Stomach (tissue), 9 donors: ENCODE results near the gene ST8SIA1. TPM values are rescaled to one million over a fixed set of nuclear protein-coding genes. Genes with fewer than 3 reads are reported as not detected.

ENCODE experiments used
- DNase-seq, 2 donors: peaks; one replicate each; pipeline versions ENCODE4 v3.0.0 to v3.0.0-alpha.2; 2013 to 2019
- H3K27ac ChIP-seq, 5 donors: fragments of 200-600 bp in 4 of 5; sonication (generic) in 4 of 5; one replicate each; pipeline ENCODE4 v1.5.1; 2013 to 2019; ENCODE audit warnings: mild to moderate bottlenecking in 1 of 5, moderate library complexity in 1 of 5
- H3K27me3 ChIP-seq, 3 donors: fragments of 200-600 bp; sonication (generic); one replicate each; pipeline ENCODE4 v1.5.1; 2017 to 2019; ENCODE audit warnings: mixed run types in 1 of 3
- H3K36me3 ChIP-seq, 4 donors: fragments of 200-600 bp; sonication (generic); 1 replicate in 3 of 4; 2 replicates in 1 of 4; pipeline ENCODE4 v1.5.1; 2016 to 2019
- H3K4me1 ChIP-seq, 4 donors: fragments of 200-600 bp; sonication (generic); one replicate each; pipeline ENCODE4 v1.5.1; 2016 to 2019
- H3K4me3 ChIP-seq, 4 donors: fragments of 200-600 bp; sonication (generic) in 3 of 4; one replicate each; pipeline ENCODE4 v1.5.1; 2016 to 2019; ENCODE audit warnings: mild to moderate bottlenecking in 1 of 4
- H3K9me3 ChIP-seq, 4 donors: fragments of 200-600 bp; sonication (generic); one replicate each; pipeline ENCODE4 v1.5.1; 2016 to 2019
- EP300 ChIP-seq: sonication (generic); formaldehyde crosslinking; IDR thresholded peaks from one replicate; pipeline ENCODE4 v1.6.1; 2017; ENCODE audit warnings: antibody characterized with exemption
- POLR2A ChIP-seq, 4 donors: fragments of 450-650 bp; IDR thresholded peaks; one replicate each; pipeline ENCODE4 v1.6.1; 2016; ENCODE audit warnings: antibody characterized with exemption in 4 of 4, control low read depth in 2 of 4, mild to moderate bottlenecking in 1 of 4, moderate library complexity in 1 of 4
- POLR2AphosphoS5 ChIP-seq, 3 donors: sonication (generic); formaldehyde crosslinking; IDR thresholded peaks; one replicate each; pipeline ENCODE4 v1.6.1; 2016; ENCODE audit warnings: antibody characterized with exemption in 3 of 3
- WGBS, 5 donors: extraction: QIAGEN DNeasy Blood & Tissue Kit in 3 of 5; methylation state at CpG; one replicate each; pipeline versions ENCODE4 v1.1.5 to v1.1.7; 2013 to 2018; 5-methylcytosine and 5-hydroxymethylcytosine counted together
- intact Hi-C: fragments of 100-400 bp; cut with DNase I; formaldehyde crosslinking; loops from one replicate; pipeline ENCODE4 v1.15.1; 2023; ENCODE audit warnings: low total_unique reads
- polyA plus RNA-seq, 3 donors: library from polyadenylated mRNA; stranded (reverse); fragments of 200-250 nt; gene quantifications; one replicate each; pipeline ENCODE4 v1.2.3, GENCODE V29; 2013
- total RNA-seq, 5 donors: library from RNA; depleted of rRNA; stranded (reverse); fragments of >200 nt; gene quantifications; one replicate each; pipeline versions ENCODE4 v1.1.0 to v1.2.3, GENCODE V29; 2014 to 2016
- TF ChIP-seq, protein P1 (sequence below), 7 experiments: fragments of 450-650 bp in 4 of 7; fragments of 200-600 bp in 3 of 7; sonication (generic) in 3 of 7; IDR thresholded peaks; one replicate each; pipeline ENCODE4 v1.5.1; 2016 to 2019; ENCODE audit warnings: antibody characterized with exemption in 7 of 7, control low read depth in 2 of 7, mild to moderate bottlenecking in 1 of 7
- donor health status: healthy with polysubstance abuse.
- donor health status: Bipolar disorder and iron deficiency.
- donor health status: healthy.

Gene ST8SIA1
- total and polyA plus RNA-seq, 8 donors, result 0.29 to 5.0 (median 2.2) TPM

DNA sequence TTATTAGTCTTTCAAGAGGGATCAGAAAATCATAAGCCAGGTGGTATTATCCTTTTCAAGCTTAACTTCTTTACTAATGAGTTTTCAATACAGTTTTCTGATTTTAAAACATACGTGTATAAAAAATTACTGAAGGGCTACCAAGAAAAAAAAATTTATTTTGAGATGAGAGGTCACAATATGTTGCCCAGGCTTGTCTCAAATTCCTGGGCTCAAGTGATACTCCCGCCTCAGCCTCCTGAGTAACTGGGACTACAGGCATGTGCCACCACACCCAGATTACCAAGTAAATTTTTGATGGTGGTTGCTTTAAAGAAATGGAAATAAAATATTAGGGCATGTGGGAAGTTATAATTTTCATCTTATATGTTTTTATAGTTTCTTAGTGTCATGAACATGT is 26.7 kb downstream of the ST8SIA1 start:
- intact Hi-C loops, result no loop called here
- TF ChIP-seq POLR2AphosphoS5 (IDR thresholded peaks at IDR 0.05), result no peak
- no peak for TF ChIP-seq POLR2A (IDR thresholded peaks at IDR 0.05)
- no peak for TF ChIP-seq EP300
- TF ChIP-seq, protein P1, sequence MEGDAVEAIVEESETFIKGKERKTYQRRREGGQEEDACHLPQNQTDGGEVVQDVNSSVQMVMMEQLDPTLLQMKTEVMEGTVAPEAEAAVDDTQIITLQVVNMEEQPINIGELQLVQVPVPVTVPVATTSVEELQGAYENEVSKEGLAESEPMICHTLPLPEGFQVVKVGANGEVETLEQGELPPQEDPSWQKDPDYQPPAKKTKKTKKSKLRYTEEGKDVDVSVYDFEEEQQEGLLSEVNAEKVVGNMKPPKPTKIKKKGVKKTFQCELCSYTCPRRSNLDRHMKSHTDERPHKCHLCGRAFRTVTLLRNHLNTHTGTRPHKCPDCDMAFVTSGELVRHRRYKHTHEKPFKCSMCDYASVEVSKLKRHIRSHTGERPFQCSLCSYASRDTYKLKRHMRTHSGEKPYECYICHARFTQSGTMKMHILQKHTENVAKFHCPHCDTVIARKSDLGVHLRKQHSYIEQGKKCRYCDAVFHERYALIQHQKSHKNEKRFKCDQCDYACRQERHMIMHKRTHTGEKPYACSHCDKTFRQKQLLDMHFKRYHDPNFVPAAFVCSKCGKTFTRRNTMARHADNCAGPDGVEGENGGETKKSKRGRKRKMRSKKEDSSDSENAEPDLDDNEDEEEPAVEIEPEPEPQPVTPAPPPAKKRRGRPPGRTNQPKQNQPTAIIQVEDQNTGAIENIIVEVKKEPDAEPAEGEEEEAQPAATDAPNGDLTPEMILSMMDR (IDR thresholded peaks at IDR 0.05), result no peak
- DNase-seq, result no peak
- Histone ChIP-seq H3K27ac (no peak overlapping the region), H3K27me3 (no peaks in the 10 kb centered on the region), H3K4me3 (no peak overlapping the region), H3K36me3 (no peaks in the 10 kb centered on the region), H3K9me3 (no peaks in the 10 kb centered on the region), H3K4me1 (peaks cover 0 to 11% (median 0%) of the 10 kb centered on the region in 4 donors)
- 76 to 88% (median 84%) methylated on average over 2 of the region's 2 CpGs for WGBS, 5 donors

DNA sequence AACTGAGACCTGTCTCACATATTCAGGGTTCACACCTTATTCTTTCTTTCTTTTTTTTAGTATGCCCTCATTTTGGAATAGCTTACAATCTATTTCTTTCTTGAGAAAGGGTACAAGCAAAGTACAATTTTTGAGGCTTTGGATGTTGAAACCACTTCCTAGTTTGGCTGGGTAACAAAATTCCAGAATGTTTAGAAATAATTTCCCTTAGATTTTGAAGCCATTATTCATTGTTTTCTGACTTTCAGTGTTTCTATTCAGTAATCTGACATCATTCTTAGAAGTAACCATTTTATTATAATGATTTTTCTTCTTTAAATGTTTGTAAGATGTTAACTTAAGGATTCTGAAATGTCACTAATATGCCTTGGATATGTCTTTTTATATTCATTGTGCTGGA is 28.2 kb downstream of the ST8SIA1 start:
- Histone ChIP-seq H3K4me3 (no peak overlapping the region), H3K4me1 (peaks cover 0 to 4% (median 0%) of the 10 kb centered on the region in 4 donors), H3K9me3 (peaks cover 0 to 5% (median 0%) of the 10 kb centered on the region in 4 donors), H3K27ac (no peak overlapping the region), H3K36me3 (no peaks in the 10 kb centered on the region), H3K27me3 (no peaks in the 10 kb centered on the region)
- intact Hi-C loops, result no loop called here
- no peak for DNase-seq
- TF ChIP-seq POLR2A (IDR thresholded peaks at IDR 0.05), result no peak
- no peak for TF ChIP-seq EP300
- TF ChIP-seq, protein P1 (IDR thresholded peaks at IDR 0.05), result no peak
- TF ChIP-seq POLR2AphosphoS5 (IDR thresholded peaks at IDR 0.05), result no peak

DNA sequence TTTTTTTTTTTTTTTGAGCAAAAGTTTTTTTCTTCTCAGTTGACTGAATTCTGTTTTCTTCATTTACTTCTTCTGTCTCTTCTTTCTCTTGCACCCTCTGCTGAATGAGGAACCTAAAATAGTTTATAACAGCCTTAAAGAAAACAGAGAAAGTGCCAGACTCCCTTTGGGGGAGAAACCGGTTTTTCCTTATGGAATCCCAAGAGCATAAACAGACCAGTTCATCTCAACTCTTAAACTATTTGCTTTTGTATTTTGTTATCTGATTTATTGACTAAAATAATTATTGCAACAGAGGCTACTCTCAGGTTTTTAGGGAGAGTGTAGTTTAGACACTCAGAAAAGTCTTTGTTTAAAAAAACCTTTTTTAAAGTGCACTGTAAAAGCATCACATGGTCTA is 30.2 kb downstream of the ST8SIA1 start:
- Histone ChIP-seq H3K27ac (no peak overlapping the region), H3K4me3 (no peak overlapping the region), H3K36me3 (no peaks in the 10 kb centered on the region), H3K9me3 (peaks cover 0 to 5% (median 2%) of the 10 kb centered on the region in 4 donors), H3K27me3 (no peaks in the 10 kb centered on the region), H3K4me1 (peaks cover 0 to 4% (median 0%) of the 10 kb centered on the region in 4 donors)
- TF ChIP-seq POLR2AphosphoS5 (IDR thresholded peaks at IDR 0.05) (no peak), EP300 (no peak), POLR2A (IDR thresholded peaks at IDR 0.05) (no peak)
- TF ChIP-seq, protein P1 (IDR thresholded peaks at IDR 0.05), result no peak
- 39 to 61% (median 57%) methylated on average over 1 of the region's 1 CpG for WGBS, 5 donors
- no peak for DNase-seq
- intact Hi-C loops, result no loop called here

DNA sequence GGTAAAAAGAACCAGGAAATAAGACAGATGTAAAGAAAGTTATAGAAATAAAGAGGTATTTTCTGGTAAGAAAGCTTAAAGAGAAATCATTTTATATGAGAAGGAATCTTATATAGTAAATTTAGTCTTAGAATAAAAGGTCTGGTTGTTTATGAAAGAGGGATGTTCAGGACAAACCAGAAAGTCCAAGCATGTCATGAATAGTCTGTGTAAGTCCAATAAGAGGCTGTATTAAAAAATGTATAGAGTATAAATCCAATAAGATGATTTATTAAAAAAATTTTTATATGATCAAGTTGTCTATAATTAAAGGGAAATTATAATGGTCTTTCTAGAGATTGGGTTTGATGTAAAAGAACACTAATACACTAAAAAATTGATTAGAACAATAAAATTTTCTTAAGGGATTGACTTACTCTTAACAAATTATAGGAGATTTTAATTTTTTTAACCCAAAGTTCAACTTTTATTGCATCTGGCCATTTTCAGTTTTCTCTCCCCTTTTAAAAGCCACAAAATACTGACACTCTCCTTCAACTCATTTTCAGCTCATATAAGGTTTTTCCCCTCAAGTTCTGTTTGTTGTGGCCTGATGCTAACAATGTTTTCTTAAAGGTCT is 35.1 kb downstream of the ST8SIA1 start:
- no peaks in the 10 kb centered on the region for H3K4me1 ChIP-seq
- no peak for DNase-seq
- intact Hi-C loops, result no loop called here
- H3K36me3 ChIP-seq, result no peaks in the 10 kb centered on the region
- TF ChIP-seq, protein P1 (IDR thresholded peaks at IDR 0.05), result no peak
- TF ChIP-seq POLR2AphosphoS5 (IDR thresholded peaks at IDR 0.05), result no peak
- TF ChIP-seq POLR2A (IDR thresholded peaks at IDR 0.05), result no peak
- no peak for TF ChIP-seq EP300
- H3K9me3 ChIP-seq, result peaks cover 0 to 13% (median 2%) of the 10 kb centered on the region in 4 donors
- no peak overlapping the region for H3K27ac ChIP-seq
- no peaks in the 10 kb centered on the region for H3K27me3 ChIP-seq
- no peak overlapping the region for H3K4me3 ChIP-seq
